IPS-18a (cell line): ENCODE data around the gene FAM107B.
"Not testable (repeated sequence)": the region's sequence is repeated elsewhere in the genome, so short reads cannot be mapped to it uniquely, and the experiment has no call there.

Experiments used
- H3K27ac ChIP-seq: one replicate; pipeline ENCODE4 v1.5.1; 2013; ENCODE audit warnings: low read length
- H3K27me3 ChIP-seq: one replicate; pipeline ENCODE4 v1.6.1; 2013; ENCODE audit warnings: mild to moderate bottlenecking, low read length; ENCODE audit not compliant: control insufficient read depth, insufficient read depth
- H3K36me3 ChIP-seq: one replicate; pipeline ENCODE4 v1.6.1; 2013; ENCODE audit warnings: low read depth, low read length; ENCODE audit not compliant: control insufficient read depth
- H3K4me1 ChIP-seq: one replicate; pipeline ENCODE4 v1.6.1; 2013; ENCODE audit warnings: low read depth, low read length; ENCODE audit not compliant: control insufficient read depth
- H3K4me3 ChIP-seq: one replicate; pipeline ENCODE4 v1.5.1; 2013; ENCODE audit warnings: low read length
- H3K9ac ChIP-seq: one replicate; pipeline ENCODE4 v1.6.1; 2013; ENCODE audit warnings: mild to moderate bottlenecking, low read length, moderate library complexity
- H3K9me3 ChIP-seq: one replicate; pipeline ENCODE4 v1.6.1; 2013; ENCODE audit warnings: low read depth, low read length; ENCODE audit not compliant: control insufficient read depth

Gene FAM107B

GRCh38 chr10:14588938-14589294, 185.8 kb downstream of the FAM107B start:
- H3K9ac ChIP-seq, H3K9me3 ChIP-seq, H3K27ac ChIP-seq, H3K27me3 ChIP-seq, H3K36me3 ChIP-seq, H3K4me3 ChIP-seq: not testable (repeated sequence)
- H3K4me1 ChIP-seq, result peaks cover 17% of the 10 kb centered on the region

DNA sequence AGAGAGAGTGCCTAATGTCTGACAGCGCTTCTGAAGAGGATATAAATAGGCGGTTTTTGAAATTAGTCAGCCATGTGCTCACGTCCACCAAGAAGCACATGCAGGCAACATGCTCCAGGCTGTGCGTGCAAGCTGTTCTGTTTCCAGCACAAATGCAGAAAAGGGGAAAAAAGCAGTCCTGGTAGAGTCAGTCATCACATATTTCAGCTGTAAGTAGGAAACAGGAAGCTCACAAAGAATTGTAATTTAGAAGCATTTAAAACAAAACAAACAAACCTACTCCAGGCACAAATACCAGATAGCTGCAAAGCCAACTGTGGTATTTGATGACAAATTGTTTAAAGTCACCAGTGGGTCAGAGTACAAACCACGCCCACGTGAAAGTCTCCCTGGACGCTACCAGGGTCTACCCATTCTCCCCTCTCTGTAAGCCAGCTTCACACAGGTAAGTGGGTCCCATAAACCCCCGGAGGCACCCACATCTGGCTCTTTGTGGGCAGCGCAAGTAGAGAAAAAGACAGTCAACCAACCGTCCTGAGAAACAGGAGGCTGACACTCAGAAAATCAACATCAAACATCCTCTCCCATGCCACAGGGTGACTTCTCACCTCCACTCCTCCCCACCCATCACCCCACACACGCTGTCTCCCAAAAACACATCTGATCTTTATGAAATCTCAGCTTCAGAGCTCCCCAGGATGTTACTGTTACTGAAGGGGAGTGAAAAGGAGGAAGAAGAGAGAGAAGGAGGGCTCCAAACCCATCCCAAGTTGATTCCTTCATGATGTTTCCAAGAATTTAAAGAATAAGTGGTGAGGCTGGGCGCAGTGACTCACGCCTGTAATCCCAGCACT, 186.4 kb downstream of the FAM107B start:
- no peak overlapping the region for H3K4me3 ChIP-seq
- no peak overlapping the region for H3K9ac ChIP-seq
- no peaks in the 10 kb centered on the region for H3K9me3 ChIP-seq
- H3K27ac ChIP-seq, result no peak overlapping the region
- H3K36me3 ChIP-seq, result no peaks in the 10 kb centered on the region
- H3K4me1 ChIP-seq, result peaks cover 17% of the 10 kb centered on the region
- H3K27me3 ChIP-seq, result no peaks in the 10 kb centered on the region

- H3K9me3 ChIP-seq, result no peaks in the 10 kb centered on the region
- H3K36me3 ChIP-seq, result no peaks in the 10 kb centered on the region
- H3K4me1 ChIP-seq, result peaks cover 17% of the 10 kb centered on the region
- H3K4me3 ChIP-seq, result no peak overlapping the region
- no peak overlapping the region for H3K27ac ChIP-seq
- no peak overlapping the region for H3K9ac ChIP-seq
- H3K27me3 ChIP-seq, result no peaks in the 10 kb centered on the region
Observed at GRCh38 chr10:14587540-14588083, 187.1 kb downstream of the FAM107B start.

GRCh38 chr10:14586901-14587300, 187.8 kb downstream of the FAM107B start:
- H3K27ac ChIP-seq, result no peak overlapping the region
- H3K36me3 ChIP-seq, result no peaks in the 10 kb centered on the region
- no peak overlapping the region for H3K4me3 ChIP-seq
- H3K9ac ChIP-seq, result no peak overlapping the region
- H3K4me1 ChIP-seq, result peaks cover 17% of the 10 kb centered on the region
- H3K27me3 ChIP-seq, result no peaks in the 10 kb centered on the region
- H3K9me3 ChIP-seq, result no peaks in the 10 kb centered on the region

GRCh38 chr10:14585287-14586193, 189.2 kb downstream of the FAM107B start:
- no peak overlapping the region for H3K27ac ChIP-seq
- no peaks in the 10 kb centered on the region for H3K9me3 ChIP-seq
- H3K27me3 ChIP-seq, result no peaks in the 10 kb centered on the region
- H3K4me1 ChIP-seq, result peaks cover 17% of the 10 kb centered on the region
- no peaks in the 10 kb centered on the region for H3K36me3 ChIP-seq
- H3K4me3 ChIP-seq, result no peak overlapping the region
- no peak overlapping the region for H3K9ac ChIP-seq

DNA sequence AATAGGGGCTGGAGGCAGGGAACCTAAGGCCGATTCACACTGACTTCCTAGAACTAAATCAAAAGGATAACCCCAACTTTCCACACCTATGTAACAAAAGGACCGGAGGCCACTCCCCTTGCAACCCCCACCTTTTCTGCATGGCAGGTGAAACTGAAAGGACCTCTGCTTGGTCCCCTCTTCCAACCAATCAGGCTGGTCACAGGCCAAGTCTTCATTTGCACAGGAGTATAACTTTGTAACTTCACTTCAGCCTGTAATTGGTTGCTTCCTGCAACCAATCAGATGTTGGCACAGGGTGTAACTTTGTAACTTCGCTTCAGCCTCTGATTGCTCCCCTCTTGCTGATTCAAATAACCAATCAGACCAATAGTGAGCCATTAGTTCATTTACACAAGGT, 190.0 kb downstream of the FAM107B start:
- H3K27ac ChIP-seq, result no peak overlapping the region
- H3K36me3 ChIP-seq, result no peaks in the 10 kb centered on the region
- H3K27me3 ChIP-seq, result no peaks in the 10 kb centered on the region
- H3K9me3 ChIP-seq, result no peaks in the 10 kb centered on the region
- no peak overlapping the region for H3K4me3 ChIP-seq
- H3K4me1 ChIP-seq, result peaks cover 17% of the 10 kb centered on the region
- H3K9ac ChIP-seq, result no peak overlapping the region

GRCh38 chr10:14583967-14584366, 190.7 kb downstream of the FAM107B start:
- H3K36me3 ChIP-seq, result no peaks in the 10 kb centered on the region
- no peaks in the 10 kb centered on the region for H3K9me3 ChIP-seq
- no peak overlapping the region for H3K9ac ChIP-seq
- H3K4me1 ChIP-seq, result peaks cover 18% of the 10 kb centered on the region
- H3K27me3 ChIP-seq, result no peaks in the 10 kb centered on the region
- H3K4me3 ChIP-seq, result no peak overlapping the region
- no peak overlapping the region for H3K27ac ChIP-seq

DNA sequence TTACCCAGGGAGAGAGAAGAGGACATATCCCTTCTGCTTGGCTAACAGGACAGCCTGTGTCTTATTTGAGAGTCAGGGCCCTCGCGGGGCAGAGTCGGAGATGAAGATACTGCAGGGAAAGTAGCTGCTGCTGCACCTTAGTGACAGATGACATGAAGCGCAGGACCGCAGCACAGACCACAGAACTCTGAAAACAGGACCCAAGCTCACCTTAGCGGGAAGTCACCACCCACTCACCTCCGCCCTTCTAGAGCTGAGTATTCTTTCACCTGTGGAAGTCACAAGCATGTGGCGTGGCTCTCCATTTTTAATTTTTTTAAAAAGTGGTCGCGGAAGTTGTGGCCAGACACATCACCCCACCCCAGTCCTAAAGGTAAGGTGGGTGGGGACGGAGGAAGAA, 191.4 kb downstream of the FAM107B start:
- Histone ChIP-seq H3K4me3 (no peak overlapping the region), H3K36me3 (no peaks in the 10 kb centered on the region), H3K9me3 (no peaks in the 10 kb centered on the region), H3K27ac (no peak overlapping the region), H3K4me1 (peaks cover 25% of the 10 kb centered on the region), H3K9ac (no peak overlapping the region), H3K27me3 (no peaks in the 10 kb centered on the region)

DNA sequence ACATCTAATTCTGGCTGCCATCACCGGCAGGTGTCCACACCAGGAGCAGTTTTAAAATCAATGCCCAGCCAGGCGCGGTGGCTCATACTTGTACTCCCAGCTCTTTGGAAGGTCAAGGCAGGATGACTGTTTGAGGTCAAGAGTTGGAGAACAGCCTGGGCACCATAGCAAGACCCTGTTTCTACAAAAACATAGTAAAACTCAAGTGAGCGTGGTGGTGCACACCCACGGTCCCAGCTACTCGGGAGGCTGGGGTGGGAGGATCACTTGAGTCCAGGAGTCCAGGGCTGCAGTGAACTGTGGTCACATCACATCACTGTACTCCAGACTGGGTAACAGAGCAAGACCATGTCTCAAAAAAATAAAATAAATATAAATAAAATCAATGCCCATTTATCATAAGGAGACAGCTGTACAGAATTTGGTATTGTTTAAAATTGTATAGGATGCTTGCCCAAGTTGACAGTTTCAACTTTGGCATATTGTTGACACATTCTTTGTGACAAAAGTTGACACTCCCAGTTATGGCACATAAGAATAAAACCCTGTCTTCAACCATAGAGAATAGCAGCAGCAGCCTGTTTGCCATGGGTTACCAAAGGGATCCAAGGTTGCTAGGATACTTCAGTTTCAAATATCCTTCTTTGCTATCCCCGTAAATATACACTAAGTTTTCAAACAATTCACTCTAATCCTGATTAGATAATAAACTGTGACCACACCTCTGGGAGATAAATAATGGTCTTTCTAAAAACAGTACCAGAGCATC, 193.0 kb downstream of the FAM107B start:
- no peak overlapping the region for H3K4me3 ChIP-seq
- peaks cover 34% of the 10 kb centered on the region for H3K4me1 ChIP-seq
- no peaks in the 10 kb centered on the region for H3K27me3 ChIP-seq
- no peaks in the 10 kb centered on the region for H3K36me3 ChIP-seq
- H3K9ac ChIP-seq, result no peak overlapping the region
- no peaks in the 10 kb centered on the region for H3K9me3 ChIP-seq
- H3K27ac ChIP-seq, result no peak overlapping the region

- Histone ChIP-seq H3K9me3 (no peaks in the 10 kb centered on the region), H3K9ac (no peak overlapping the region), H3K4me3 (no peak overlapping the region), H3K4me1 (peaks cover 27% of the 10 kb centered on the region), H3K27me3 (no peaks in the 10 kb centered on the region), H3K36me3 (no peaks in the 10 kb centered on the region), H3K27ac (no peak overlapping the region)
Observed at GRCh38 chr10:14580671-14581332, 193.9 kb downstream of the FAM107B start.

DNA sequence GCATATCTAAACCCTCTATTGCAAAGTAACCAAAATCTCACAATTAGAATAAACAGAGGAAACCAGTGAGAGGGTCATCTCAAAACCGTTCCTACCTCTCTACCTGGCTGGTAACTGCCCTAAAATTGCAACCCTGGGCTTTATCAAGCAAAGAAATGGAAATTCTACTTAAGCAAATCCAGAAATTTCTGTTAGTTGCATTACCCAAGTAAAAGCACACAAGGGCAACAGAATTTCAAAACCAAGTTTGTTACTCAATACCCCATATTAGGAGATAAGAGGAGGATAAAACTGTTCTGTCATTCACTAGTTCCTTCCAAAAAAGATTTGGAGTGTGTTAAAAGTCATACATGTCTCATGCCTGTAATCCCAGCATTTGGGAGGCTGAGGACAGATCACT, 195.3 kb downstream of the FAM107B start:
- Histone ChIP-seq H3K27ac (no peak overlapping the region), H3K9me3 (no peaks in the 10 kb centered on the region), H3K4me1 (peaks cover 17% of the 10 kb centered on the region), H3K4me3 (no peak overlapping the region), H3K36me3 (no peaks in the 10 kb centered on the region), H3K27me3 (no peaks in the 10 kb centered on the region), H3K9ac (no peak overlapping the region)
